ENCODE results near the gene C19orf12. TPM values are rescaled to one million over a fixed set of nuclear protein-coding genes. Genes with fewer than 3 reads are reported as not detected.
A peak's percentile ranks its signal among the peaks of the same experiment; 100 is the strongest.
"Not testable (repeated sequence)": the region's sequence is repeated elsewhere in the genome, so short reads cannot be mapped to it uniquely, and the experiment has no call there.

Gene C19orf12
- polyA plus RNA-seq, 5 donors = 17.6 to 23.6 (median 20.8) TPM

DNA sequence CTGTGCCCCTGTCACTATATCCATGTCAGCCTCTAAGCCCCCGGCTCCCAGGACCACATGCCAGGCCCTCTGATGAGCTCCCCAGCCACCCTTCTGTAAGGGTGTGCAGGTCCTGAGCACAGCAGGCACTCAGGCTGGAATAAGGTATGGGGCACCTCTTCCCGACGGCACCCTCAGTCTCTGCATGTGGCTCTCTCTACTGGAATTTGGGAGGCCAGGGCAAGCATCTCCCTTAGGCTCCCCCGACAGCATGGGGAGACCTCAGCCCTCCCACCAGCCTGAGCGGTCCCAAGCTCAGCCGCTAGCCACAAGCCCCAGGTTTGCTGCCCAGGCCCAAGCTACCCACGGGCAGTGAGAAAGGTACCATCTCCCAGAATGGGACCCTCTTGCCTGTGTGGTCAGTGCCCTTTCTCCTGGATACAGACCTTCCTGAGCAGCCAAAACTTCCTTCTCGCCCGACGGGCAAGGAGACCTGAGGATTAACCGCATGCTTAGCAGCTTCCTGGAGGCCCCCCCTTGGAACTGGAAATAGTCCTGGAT lies 22.5 kb upstream of the C19orf12 start:
- no peak for DNase-seq

DNA sequence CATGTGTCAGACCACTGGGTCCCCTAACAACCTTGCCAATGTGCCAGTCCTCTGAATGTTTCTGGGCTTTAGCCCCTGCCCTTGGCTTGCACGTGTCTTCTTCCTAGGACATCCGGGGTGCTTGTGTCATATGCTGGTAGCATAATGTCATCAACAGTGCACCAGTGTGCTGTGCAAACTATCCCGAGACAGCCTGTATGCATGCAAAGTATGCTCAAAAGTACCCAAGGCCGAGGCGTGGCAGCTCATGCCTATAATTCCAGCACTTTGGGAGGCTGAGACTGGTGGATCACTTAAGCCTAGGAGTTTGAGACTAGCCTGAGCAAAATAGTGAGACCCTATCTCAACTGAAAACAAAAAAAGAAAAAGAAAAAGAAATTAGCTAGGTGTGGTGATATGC lies 20.8 kb upstream of the C19orf12 start:
- DNase-seq = no peak

DNA sequence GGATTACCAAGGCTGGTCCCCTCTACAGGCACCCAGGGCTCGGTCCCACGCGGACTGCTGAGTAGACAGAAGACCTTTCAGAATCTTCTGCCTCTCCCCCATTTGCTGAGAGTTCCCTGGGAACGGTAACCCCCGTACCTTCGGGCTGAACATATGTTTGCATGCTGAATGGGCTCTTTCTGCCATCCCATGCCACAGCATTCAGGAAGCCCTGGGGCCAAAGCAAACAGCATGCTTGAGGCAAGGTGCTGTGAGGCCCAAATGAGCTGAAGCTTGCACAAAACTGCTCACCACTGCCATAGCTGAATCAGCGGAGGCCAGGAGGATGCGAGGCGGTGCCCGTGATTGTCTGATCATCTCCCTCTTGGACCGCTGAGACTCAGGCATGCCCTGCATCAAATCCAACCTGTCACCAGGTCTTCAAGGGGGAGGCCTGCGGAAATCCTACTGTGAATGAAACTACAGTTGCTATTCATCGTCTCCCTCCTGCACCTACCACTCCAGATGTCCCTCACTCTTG lies 16.3 kb upstream of the C19orf12 start:
- no peak for DNase-seq

DNA sequence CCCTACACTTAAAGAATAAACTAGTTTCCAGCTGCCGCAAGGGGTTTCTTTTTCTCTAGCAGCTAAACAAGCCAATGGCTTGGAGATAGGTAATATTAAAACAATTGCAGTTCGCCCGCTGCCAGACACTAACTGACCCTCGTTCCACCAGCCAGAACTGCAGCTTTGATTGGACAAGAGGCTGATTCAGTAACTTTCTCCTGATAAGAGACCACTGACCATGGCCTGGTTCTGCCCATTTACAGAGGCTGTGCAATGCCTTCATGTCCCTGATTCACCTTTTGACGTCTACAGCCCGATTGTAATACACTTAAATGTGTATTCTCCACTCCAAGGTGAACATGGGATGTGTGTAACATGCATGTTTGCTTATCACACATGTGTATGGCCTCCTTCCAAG lies 12.8 kb upstream of the C19orf12 start:
- DNase-seq = no peak

DNA sequence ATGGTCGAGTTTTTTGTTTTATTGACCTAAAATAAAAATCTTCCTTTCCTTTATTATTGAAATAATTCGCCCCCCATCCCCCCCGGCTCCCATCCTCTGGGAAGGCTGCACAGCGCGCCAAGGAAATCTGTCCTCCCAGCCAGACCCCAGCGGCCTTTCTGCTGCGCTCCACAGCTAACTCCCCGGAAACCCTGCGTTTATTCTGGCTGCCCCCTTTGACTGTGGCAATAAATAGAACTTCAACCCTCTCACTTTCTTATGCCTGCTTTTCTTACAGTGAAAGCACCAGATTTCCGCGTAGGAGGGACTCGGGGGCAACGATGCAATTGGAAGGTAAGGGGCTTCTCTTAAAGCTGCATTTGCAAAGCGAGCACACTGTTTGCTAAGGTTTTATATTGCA lies 9.7 kb upstream of the C19orf12 start:
- no peak for DNase-seq

DNA sequence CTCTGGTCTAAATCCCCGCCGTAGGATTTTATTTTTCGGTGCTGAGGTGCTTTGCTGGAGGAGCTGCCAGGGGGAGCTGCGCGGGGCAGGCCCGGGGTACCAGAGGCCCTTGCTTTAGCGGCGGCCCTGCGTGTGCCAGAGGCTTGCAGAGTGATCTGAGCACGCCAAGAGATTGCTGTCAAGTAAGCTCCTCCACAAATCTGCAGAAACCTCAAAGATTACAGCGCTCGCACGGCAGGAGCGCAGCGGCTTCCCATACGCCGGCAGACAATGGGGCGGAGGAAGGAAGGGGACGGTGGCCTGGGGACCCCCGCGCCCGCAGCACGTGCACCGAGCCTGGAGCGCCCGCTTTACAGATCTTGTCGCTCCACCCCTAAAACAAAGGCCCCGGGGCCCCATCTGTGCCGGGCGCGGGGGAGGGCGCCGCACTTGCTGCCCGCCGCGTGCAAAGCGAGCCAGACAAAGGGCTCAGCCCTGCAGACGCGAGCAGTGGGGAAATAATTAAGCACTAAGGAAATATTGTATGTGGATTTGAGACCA lies 9.1 kb upstream of the C19orf12 start:
- DNase-seq = peak; percentile 6 to 20

DNA sequence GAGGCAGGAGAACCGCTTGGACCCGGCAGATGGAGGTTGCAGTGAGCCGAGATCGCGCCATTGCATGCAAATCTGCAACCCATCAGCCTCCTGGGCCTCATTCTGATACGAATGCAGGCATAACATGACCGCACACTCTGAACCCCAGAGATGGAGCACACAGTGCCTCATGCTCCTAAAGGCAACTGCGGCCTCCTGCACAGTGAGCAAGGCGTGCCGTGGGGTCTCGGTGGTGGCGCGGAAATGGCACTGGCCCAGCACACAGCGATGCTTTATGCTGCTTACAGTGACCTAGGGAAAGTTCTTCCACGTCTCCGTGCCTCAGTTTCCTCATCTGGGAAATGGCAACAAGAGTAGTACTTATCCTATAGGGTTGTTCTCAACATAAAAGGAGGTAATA lies 2.0 kb upstream of the C19orf12 start:
- DNase-seq = no peak

DNA sequence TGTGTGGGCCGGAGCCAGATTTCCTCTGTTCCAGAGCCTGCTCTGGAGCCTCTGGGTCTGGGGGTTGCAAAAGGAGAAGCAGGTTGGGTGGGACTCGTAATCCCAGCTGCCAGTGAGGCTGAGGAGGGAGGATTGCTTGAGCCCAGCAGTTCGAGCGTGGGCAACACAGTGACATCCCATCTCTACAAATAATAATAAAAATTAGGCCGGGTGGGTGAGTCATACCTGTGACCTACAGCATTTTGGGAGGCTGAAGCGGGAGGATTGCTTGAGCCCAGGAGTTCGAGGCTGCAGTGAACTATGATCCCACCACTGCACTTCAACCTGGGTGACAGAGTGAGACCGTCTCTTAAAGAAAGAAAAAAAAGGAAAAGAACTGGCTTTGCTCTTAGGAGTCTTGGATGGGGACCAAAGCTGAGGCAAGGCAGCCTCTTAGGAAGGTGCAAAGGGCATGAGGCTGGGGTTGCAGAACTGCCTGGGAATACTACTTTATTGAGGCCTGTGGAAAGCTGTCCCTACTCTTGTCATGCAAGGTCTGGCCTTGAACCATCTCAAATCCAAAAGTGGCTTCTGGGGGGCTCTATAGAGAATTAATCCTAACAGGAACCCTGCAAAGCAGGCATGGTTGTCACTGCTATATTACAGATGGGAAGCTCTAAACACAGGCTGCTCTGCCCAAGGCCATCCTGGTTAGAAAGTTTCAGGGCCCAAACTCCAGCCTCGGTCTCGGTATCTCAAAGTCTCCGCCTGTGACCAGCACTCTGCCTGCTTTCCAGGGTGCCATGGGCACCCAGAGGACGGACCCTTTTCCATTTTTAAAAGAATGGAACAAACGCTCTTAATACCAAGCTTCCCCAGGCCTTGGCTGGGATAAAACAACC lies 880 bp upstream of the C19orf12 start:
- no peak for DNase-seq

DNA sequence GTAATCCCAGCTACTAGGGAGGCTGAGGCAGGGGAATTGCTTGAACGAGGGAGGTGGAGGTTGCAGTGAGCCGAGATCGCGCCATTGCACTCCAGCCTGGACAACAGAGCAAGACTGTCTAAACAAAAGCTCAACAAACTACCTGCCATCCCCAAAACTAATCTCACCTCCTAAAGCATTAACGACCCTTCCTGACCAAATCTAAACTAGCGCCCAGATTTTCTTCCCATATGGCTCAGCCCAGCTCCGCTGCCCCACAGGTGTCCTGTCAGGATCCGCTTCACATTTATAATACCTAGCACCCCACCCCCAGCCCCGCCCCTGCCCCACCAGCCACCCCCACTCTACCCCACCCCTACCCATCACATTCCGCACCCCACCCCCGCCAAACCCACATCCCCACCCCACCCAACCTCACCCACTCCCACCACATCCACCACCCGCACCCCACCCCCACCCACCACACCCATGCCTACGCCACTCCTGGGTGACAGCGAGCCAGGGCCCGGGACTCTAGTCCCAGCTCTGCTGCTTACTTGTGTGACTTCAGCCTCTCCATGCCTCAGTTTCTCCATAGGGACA lies 599 bp downstream of the C19orf12 start:
- DNase-seq = no peak

DNA sequence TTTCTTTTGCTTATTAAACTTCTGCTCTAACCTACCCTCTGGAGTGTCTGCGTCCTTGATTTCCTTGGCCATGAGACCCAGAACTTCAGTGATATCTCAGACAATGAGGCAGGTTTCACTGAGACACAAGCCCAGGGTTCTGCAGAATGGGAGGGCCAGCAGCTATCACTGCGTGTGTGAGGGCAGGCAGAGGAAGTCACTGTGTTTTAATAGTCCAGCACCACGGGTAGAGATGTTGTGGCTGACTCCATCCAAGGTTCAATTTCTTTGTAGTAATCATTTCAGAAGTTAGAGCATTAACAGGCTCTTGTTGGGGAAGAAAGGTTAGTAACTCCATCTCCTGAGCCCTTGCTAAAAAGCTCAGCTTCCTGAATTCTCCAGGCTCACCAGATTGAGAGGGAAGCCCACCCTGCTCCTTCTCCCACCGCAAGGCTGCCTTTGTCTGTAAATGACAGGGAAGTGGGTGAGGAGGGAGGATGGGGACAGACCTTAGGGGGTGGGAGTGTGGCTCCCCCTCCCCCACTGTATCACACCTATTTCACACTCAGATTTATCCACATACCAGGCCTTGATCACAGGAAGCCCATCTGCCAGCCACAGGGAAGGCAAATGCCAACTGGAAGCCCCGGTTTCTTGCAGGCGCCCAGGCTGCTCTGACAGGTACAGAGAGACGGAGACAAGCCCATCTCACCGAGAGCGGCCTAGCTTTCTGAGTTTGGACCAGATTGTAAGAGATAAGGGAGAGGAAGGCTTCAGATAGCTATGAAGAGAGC lies 2.1 kb downstream of the C19orf12 start:
- no peak for DNase-seq

DNA sequence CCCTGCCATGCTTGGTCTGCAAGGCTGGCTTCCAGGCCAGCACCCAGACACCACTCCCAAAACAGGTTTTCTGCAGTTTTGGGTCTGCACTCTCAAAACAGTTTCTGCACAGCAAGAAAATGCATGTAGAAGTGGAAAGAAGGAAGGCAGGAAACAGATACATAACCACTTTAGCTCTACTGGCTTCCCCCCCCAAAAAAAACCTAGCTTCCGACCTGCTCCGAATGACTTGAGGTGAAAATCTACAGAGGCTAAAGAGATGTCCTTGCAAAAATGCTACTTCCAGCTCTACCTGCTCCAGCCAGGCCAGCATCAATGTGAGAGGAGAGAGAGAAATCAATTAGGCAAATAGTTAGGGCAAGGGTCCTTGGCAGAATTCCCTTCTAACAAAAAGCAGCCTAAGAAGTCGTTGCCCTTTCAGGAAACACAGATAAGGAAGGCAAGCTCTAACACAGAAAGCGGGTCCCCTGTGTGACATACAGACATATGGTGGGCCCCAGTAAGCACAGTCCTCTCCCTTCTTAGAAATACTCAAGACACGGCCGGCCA lies 3.4 kb downstream of the C19orf12 start:
- DNase-seq = no peak

DNA sequence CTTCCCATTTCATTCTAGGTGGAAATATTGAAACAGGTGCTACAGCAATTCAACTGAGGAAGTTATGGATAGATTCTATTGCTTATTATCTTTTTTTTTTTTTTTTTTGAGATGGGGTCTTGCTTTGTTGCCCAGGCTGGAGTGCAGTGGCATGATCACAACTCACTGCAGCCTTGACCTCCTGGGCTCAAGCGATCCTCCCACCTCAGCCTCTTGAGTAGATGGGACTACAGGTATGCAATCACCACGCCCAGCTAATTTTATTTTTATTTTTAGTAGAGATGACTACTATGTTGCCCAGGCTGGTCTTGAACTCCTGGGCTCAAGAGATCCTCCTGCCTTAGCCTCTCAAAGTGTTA lies 5.6 kb downstream of the C19orf12 start:
- DNase-seq = not testable (repeated sequence)

DNA sequence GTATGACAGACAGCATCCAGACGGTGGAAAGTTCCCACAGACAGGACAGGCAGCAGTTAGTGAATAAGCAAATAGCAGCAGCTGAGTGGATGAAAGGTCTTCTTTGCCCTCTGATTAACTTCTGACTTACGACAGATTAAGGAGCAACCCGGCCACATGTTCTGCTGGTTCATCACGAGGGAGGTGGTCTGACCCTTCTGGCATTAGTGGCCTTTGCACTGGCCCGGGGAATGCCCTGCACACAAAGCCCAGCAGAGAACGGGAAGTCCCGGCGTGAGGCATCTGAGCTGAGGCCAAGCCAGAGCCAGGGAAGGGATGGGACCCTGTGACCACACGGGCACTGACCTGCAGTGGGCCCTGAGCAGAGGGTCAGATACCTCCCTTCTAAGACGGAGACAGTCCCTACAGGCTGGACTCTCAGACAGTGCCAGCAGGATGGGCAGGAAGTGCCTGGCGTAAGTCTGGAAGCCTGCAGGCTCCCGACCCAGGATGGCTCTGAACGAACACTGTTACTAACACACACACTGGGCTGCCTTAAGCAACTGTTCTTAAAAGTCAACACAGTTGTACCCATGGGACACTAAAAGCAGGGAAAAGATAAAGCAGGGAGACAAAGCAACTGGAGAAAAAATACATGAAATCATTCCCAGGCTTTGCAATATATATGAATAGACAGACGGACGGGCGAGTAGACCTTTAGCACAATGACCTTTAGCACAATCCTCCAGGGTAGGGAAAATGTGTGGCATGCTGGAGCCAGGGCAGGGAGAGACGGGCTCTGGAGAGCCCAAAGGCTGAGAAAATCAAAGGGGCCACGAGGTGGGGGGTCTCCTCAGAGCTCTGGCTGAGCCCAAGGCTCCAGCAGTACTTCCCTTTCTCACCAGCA lies 6.3 kb downstream of the C19orf12 start:
- no peak for DNase-seq

DNA sequence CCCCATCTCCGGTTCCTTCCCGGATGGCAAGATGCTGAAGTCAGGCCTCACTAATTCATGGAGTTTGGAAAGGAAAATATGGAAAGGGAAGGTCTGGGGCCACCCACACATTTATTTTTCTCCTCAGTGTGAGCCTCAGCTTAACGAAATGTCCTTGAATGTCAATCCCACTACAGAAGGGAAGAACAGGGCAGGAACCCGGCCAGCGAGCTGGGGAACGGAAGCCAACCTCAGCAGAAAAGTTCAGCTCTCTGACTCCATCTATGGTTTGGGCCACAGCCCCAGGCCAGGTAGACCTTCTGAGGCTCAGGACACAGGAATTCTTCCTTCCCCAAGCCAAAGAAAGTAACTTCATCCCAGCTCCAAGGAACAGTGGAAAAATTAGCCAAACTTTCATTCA lies 8.4 kb downstream of the C19orf12 start:
- DNase-seq = no peak

DNA sequence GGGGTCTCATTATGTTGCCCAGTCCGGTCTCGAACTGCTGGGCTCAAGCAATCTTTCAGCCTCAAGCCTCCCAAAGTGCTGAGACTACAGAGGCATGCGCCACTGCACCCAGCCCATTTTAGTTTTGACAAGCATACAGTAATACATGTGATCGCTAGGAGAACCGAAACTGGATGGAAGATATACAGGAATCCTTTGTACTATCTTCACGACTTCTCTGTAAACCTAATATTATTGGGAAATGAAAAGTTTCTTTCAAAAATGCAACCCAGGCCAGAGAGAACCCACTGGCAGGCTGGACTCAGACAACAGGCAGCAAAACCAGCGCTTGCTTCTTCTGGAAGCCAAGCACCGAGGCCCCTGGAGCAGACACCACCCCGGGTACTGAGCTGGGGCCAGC lies 9.4 kb downstream of the C19orf12 start:
- DNase-seq = no peak

DNA sequence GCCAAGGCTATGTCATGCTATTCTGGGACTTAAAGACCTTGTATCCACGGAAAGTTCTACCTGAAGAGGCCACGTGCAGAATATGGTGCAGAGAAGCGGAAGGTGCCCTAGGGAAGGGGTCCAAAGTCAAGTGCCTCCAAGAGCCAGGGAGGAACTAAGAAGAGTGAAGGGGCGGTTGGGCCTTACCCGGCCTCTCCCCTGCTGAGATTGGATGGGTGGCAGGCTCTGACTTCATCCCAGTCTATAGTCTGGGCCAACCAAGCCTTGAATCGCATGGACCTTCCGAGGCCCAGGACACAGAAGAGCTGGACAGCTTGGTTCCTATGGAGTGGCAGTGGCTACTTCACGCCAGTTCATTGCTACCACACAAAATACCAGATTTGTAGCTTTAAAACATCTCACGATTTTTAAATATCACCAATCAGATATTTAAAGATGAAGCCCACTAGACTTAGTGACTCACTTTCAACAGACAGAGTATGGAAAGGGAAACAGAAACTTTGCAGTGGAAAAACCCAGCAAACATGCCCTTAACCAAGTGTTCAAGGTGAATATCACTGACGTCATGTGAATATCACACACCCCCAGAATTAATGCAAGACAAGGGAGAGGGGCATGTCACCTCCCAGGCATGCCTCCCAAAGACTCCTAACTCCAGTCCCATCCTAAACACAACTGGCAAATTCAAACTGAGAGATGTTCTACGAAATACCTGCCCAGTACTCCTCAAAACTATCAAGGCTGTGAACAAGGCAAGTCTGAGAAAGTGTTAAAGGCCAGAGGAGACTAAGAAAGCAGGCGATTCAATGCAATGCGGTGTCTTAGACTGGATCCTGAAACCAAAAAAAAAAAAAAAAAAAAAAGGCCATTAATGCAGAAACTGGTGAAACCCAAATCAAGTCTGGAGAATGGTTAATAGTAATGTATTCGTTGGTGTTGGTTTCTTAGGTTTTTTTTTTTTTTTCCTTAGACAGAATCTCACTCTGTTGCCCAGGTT lies 10.2 kb downstream of the C19orf12 start:
- no peak for DNase-seq

DNA sequence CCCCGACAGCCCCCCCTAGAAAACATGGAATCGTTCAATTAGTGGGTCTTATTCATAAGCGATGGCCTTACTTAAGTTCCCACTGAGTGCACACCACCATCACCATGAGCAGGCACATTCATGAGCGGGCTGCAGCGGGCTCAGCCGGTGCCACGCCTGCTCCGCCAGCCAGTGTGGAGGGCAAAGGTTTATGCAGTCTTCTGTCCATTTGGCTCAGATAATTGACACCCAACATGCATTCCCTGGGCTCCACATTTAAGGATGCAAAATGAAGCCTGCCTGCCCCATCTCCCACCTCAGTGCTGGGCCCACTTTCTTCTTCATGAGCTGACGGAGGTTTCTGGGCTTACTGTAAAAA lies 12.1 kb downstream of the C19orf12 start:
- no peak for DNase-seq

DNA sequence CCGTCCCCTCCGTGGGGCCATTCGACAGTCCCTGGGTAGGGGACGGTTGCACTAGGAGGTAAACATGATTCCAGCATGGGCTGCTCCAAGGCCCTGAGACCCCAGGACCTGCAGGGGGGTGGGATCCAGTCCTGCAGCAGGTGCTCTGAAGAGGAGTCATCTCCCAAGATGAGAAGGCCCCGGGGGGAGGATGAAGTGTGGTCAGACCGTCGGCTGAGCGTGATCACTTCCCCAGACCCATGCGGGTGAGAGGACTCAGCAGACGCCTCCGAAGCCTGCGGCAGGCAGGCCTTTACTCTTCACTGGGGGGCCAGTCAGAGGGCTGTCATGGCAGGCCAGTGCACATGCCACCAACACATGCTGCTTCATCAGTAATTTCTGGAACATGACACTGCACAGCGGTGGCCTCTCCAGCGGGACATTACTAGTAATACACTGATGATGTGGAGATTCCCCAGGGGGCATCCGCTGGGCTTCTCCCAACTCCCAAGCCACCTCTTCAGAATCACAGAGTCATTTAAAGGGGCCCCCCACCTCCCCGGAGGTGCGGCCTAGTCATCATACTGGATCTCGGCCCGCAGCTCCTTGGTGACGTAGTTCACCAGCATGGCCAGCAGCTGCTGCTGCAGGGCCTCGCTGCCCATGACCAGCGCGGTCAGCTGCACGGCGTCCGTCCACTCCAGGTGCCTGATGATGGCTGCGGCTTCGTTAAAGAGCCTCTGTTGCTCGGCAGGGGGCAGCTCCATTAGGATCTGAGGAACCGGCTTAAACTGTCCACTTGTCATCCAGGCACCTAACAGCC lies 12.7 kb downstream of the C19orf12 start:
- DNase-seq = no peak

DNA sequence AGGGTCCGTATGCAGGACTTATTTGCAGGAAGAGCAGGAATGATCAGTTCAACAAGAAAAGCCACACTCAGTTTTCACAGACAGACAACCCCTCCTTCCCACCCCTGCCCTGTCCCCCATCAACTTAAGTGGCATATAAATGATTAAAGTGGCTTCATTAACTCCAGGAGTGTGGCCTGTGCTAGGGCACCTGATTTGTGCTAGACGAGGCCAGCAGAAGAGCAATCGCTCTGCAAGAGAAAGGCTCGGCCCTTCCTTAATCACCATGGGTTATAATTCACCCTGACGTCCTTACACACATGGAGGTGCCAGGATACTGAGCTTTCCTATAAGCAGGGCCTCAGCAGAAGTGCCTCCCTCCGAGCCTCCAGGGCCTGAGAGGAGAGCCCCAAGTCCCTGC lies 14.6 kb downstream of the C19orf12 start:
- DNase-seq = no peak
